Caco-2 (cell line): ENCODE data around the gene C1QTNF5. TPM values are rescaled to one million over a fixed set of nuclear protein-coding genes. Genes with fewer than 3 reads are reported as not detected.

Source experiments
- BruUV-seq: library from RNA; stranded (reverse); fragments of 400-500 nt; replicated peaks from 2 replicates; lab custom pipeline; 2021; lab: Mats Ljungman, UMichigan
- CTCF ChIA-PET: fragments of 300-600 bp; sonication (Branson Sonifier 250); formaldehyde crosslinking; loops from one replicate; lab custom pipeline; 2022; ENCODE audit warnings: antibody characterized with exemption; lab: Charles Lee
- POLR2A ChIA-PET: fragments of 300-600 bp; sonication (Branson Sonifier 250); formaldehyde crosslinking; loops from one replicate; lab custom pipeline; 2022; ENCODE audit warnings: antibody characterized with exemption; lab: Charles Lee
- DNase-seq, 2 experiments: peaks; one replicate each; pipeline versions ENCODE4 v3.0.0 to v3.0.0-alpha.2; 2020 to 2022
- H3K27me3 ChIP-seq: replicated peaks from 2 replicates; pipeline ENCODE4 v1.6.0; 2011; ENCODE audit warnings: low read length; ENCODE audit not compliant: control insufficient read depth, insufficient read depth
- H3K36me3 ChIP-seq: 2 replicates; pipeline ENCODE4 v1.5.1; 2011; ENCODE audit warnings: low read length; ENCODE audit not compliant: control insufficient read depth, insufficient read depth
- H3K4me1 ChIP-seq: fragments of 250-450 bp; sonication (Bioruptor Pico); 2 replicates; pipeline ENCODE4 v1.5.1; 2020; ENCODE audit warnings: mild to moderate bottlenecking
- H3K4me3 ChIP-seq: 2 replicates; pipeline ENCODE4 v1.5.1; 2011; ENCODE audit warnings: low read depth, mild to moderate bottlenecking, control low read depth, low read length
- H3K9me3 ChIP-seq: fragments of 250-450 bp; sonication (Bioruptor Pico); 2 replicates; pipeline ENCODE4 v1.5.1; 2020; ENCODE audit warnings: mild to moderate bottlenecking, moderate library complexity
- H3K27ac Mint-ChIP-seq: one replicate; pipeline ENCODE4 v1.8.0; 2022; ENCODE audit warnings: mixed read lengths; ENCODE audit not compliant: unreplicated experiment
- H3K27me3 Mint-ChIP-seq: one replicate; pipeline ENCODE4 v1.8.0; 2022; ENCODE audit warnings: mixed read lengths; ENCODE audit not compliant: insufficient read depth, unreplicated experiment
- H3K36me3 Mint-ChIP-seq: one replicate; pipeline ENCODE4 v1.8.0; 2022; ENCODE audit warnings: mild to moderate bottlenecking, mixed read lengths; ENCODE audit not compliant: insufficient read depth, unreplicated experiment
- H3K4me1 Mint-ChIP-seq: one replicate; pipeline ENCODE4 v1.8.0; 2022; ENCODE audit warnings: low read depth, mixed read lengths; ENCODE audit not compliant: unreplicated experiment
- H3K4me3 Mint-ChIP-seq: one replicate; pipeline ENCODE4 v1.8.0; 2022; ENCODE audit warnings: mild to moderate bottlenecking, moderate library complexity, mixed read lengths; ENCODE audit not compliant: unreplicated experiment
- H3K9me3 Mint-ChIP-seq: one replicate; pipeline ENCODE4 v1.8.0; 2022; ENCODE audit warnings: mixed read lengths; ENCODE audit not compliant: unreplicated experiment
- CTCF ChIP-seq, 2 experiments: fragments of 200-600 bp in 1 of 2; IDR thresholded peaks; 1 replicate in 1 of 2; 2 replicates in 1 of 2; pipeline versions ENCODE4 v1.5.1 to v1.8.0; 2011 to 2022; ENCODE audit warnings: antibody characterized with exemption in 1 of 2, control low read depth in 1 of 2, inconsistent platforms in 1 of 2, low read depth in 1 of 2, low read length in 1 of 2, mild to moderate bottlenecking in 1 of 2, moderate library complexity in 1 of 2; ENCODE audit not compliant: insufficient read depth in 1 of 2, severe bottlenecking in 1 of 2, unreplicated experiment in 1 of 2
- intact Hi-C: fragments of 100-400 bp; cut with micrococcal nuclease; formaldehyde crosslinking; loops from one replicate; pipeline ENCODE4 v1.10.0; 2022; ENCODE audit not compliant: unreplicated experiment
- total RNA-seq: library from RNA; stranded (reverse); gene quantifications from 2 replicates; pipeline ENCODE4 v1.2.3, GENCODE V29; 2022

Gene C1QTNF5
- total RNA-seq, 1 experiment from 2014 or later: 1.2 TPM

GRCh38 chr11:119370486-119371046 lies 29.9 kb upstream of the C1QTNF5 start:
- no TSS peak for BruUV-seq
- Mint-ChIP-seq H3K4me3 (no peak overlapping the region), H3K9me3 (no peaks in the 10 kb centered on the region), H3K27me3 (no peaks in the 10 kb centered on the region), H3K36me3 (no peaks in the 10 kb centered on the region), H3K27ac (peak overlapping the region; percentile 62), H3K4me1 (peaks cover 48% of the 10 kb centered on the region)
- POLR2A ChIA-PET: interaction anchor here (0.8 kb wide), 1 partner anchor 9 kb away, joined by 3 read pairs; no protein-coding TSS in a partner anchor
- intact Hi-C loops: no loop called here
- Histone ChIP-seq H3K27me3 (no peaks in the 10 kb centered on the region), H3K4me3 (no peak overlapping the region), H3K36me3 (no peaks in the 10 kb centered on the region), H3K4me1 (peaks cover 54% of the 10 kb centered on the region), H3K9me3 (no peaks in the 10 kb centered on the region)
- DNase-seq: peak in 1 of 2 experiments; percentile 26
- TF ChIP-seq CTCF (IDR thresholded peaks at IDR 0.05; ENCODE audit: insufficient read depth in 1 of 2, low read depth in 1 of 2, low read length in 1 of 2, severe bottlenecking in 1 of 2, unreplicated experiment in 1 of 2): no peak
- CTCF ChIA-PET: interaction anchor here (1.0 to 11.8 kb wide), 5 partner anchors 9 to 48 kb away, joined by 3 to 220 read pairs (median 5); partner anchors contain the start of gene C1QTNF5

GRCh38 chr11:119369132-119369925 lies 28.6 kb upstream of the C1QTNF5 start:
- TF ChIP-seq CTCF (IDR thresholded peaks at IDR 0.05; ENCODE audit: insufficient read depth in 1 of 2, low read depth in 1 of 2, low read length in 1 of 2, severe bottlenecking in 1 of 2, unreplicated experiment in 1 of 2): no peak
- Mint-ChIP-seq H3K27me3 (no peaks in the 10 kb centered on the region), H3K27ac (peak overlapping the region; percentile 93), H3K9me3 (no peaks in the 10 kb centered on the region), H3K4me3 (no peak overlapping the region), H3K4me1 (peaks cover 60% of the 10 kb centered on the region), H3K36me3 (no peaks in the 10 kb centered on the region)
- no peaks in the 10 kb centered on the region for H3K9me3 ChIP-seq
- CTCF ChIA-PET: interaction anchor here (0.6 to 11.8 kb wide), 7 partner anchors 9 to 260 kb away, joined by 3 to 220 read pairs (median 6); partner anchors contain the start of genes C1QTNF5, MCAM and USP2
- POLR2A ChIA-PET: interaction anchor here (1.1 to 1.8 kb wide), 3 partner anchors 11 to 31 kb away, joined by 3 to 7 read pairs (median 6); partner anchors contain the start of gene C1QTNF5
- H3K36me3 ChIP-seq: no peaks in the 10 kb centered on the region
- BruUV-seq: no TSS peak
- no peaks in the 10 kb centered on the region for H3K27me3 ChIP-seq
- no peak for DNase-seq
- intact Hi-C loops: loop anchor here (2.0 kb wide), 1 partner anchor 17 kb away; no protein-coding TSS in a partner anchor
- H3K4me3 ChIP-seq: no peak overlapping the region
- peaks cover 64% of the 10 kb centered on the region for H3K4me1 ChIP-seq
